T-helper 9 cell (primary cell): ENCODE measurements around the gene SLC1A1.

Experiments used
- DNase-seq: peaks from one replicate; pipeline ENCODE4 v3.0.0-alpha.2; 2020
- total RNA-seq, 2 donors: gene quantifications; one replicate each; lab custom pipeline; 2026; lab: John Stamatoyannopoulos, UW

Gene SLC1A1
- 0 to 1.0 reads per million in 2 donors for total RNA-seq

DNA sequence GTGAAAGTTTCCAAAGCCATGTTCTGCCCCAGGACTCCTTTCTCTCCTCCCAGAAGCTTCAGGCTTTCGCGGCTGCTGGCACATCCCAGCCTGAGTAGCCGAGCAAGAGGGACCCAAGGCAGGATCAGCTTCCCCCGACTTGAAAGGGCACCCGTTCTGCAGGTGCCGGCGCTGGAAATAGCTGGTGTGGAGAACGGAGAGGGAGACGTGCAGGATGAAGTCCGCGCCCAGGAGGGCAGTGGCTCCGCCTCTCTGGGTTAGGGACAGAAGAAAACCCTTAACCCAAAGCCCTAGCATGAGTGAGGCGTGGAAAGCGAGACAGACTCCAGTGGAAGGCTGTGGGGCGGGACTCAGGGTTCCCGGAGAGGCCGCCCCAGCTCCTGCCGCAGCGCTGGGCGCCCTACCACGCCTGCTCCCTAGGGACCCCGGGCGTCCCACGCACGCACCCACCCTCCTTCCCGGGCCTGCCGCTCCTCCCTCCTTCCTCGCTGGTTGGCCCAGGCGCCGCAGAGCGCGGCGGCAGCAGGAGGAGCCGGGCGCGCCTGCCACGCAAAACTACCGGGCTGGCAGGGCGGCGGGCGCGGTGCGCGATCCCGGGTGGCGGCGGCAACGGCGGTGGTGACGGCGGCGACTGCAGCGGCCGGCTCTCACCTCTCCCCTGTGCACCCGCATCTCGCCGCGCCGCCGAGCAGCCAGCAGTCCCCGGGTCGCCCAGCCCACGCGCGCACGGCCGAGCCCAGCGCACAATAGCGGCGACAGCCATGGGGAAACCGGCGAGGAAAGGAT is at the start of gene SLC1A1:
TSS of gene SLC1A1 (plus strand) at position 550 of the 786 bp plus-strand sequence. CDS start at position 762, 212 bp downstream.
- DNase-seq: no peak

DNA sequence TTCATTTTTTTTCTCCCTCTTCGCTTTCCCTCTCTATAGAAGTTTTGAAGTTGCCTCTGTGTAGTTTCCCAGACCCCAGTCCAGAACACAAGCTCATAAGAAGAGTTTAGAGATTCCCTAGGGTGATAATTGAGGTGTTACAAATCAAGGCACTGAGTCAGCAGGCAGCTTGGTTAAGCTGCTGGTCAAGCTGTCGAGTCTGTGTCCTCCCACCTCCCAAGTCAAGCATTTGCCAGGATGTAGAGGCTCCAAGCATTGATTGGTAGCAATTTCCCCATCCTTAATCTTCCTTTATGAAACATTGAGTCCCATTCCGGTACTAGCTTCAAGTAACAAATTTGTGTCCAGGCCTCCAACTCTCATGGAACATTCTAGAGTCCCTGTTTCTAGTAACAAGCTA is 47.5 kb upstream of the SLC1A1 start:
- DNase-seq: no peak

DNA sequence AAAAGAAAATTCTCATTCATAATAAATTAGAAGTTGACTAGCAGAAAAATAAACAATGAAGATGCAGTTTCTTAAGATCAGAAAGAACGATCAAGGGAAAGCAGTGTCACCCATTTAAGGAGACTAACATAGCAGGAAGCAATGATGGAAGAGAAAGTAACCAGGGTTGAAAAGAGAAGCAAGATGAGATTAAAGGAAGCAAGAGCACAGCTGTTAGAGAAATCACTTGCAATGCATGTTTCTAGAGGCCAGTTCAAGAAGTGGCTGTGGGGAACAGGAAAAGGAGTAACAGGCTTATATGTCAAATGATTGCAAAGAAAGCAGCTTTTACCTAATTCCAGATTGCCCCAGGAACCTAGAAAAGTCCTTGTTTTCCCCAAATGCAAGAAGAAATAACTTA is 46.8 kb upstream of the SLC1A1 start:
- no peak for DNase-seq

DNA sequence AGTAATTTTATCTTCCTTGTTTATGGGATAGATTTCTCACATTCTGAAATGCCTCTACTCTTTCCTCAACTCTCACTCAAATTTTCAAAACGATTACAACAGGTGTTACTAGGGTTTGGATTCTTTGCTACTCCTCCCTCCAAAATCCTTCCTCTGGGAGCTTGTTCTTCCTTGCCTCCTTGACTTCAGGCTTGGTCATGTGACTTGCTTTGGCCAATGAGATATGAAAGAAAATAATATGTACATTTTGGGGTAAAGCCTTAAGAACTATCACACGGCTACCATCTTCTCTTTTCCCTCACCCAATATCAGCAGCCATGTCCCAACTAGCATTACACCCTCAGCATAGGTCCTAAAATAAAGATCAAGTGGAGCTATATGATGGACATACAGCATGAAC is 28.8 kb upstream of the SLC1A1 start:
- no peak for DNase-seq

DNA sequence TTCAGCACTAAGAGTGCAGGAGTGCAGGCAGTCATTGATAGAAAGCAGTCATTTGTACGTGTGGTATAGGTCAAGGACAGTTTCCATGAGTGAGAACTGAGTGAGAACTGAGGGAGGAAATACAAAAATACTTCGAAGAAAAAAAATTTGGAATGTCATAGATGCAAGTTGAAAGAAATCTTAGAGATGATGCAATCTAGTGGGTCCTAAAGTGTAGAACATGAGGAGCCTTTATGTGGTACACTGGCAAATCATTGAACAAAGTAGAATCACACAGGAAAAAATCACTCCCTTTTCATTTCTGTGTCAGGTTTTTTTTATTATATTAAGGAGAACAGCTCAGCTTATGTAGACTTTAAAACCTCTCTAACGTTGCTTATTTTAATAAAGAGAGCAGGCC is 26.4 kb upstream of the SLC1A1 start:
- DNase-seq: no peak

DNA sequence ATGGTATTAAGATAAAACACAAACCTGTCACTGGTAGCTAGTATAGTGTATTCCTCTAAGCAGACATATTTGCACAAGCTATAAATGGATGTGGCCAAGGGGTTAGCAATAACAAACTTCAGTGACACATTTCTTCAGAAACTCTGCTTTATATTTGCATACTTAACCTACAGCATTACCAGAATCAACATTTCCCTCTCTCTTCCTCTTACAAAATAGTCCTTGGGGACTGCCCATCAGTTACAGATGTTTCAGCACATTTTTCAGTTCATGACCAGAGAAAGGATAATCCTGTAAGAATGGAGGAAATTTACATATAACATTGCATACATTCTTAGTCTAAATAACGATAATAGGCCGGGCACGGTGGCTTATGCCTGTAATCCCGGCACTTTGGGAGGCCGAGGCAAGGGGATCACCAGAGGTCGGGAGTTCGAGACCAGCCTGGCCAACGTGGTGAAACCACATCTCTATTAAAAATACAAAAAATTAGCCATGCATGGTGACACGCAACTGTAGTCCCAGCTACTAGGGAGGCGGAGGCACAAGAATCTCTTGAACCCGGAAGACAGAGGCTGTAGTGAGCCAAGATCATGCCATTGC is 25.3 kb upstream of the SLC1A1 start:
- no peak for DNase-seq

DNA sequence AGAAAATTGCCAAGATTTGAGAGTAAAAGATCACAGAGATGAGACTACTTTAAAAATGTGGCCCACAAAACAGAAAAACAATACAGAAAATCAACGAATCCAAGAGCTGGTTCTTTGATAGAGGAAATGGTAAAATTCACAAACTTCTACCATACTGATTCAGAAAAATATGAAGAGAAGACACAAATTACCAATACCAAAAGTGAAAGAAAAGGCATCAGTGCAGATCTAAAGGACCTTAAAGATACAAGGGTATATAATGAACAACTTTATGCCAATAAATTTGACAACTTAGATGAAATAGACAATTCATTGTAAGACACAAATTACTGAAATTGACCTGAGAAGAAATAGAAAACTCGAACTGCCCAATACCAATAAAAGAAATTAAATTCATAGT is 24.4 kb upstream of the SLC1A1 start:
- DNase-seq: no peak

DNA sequence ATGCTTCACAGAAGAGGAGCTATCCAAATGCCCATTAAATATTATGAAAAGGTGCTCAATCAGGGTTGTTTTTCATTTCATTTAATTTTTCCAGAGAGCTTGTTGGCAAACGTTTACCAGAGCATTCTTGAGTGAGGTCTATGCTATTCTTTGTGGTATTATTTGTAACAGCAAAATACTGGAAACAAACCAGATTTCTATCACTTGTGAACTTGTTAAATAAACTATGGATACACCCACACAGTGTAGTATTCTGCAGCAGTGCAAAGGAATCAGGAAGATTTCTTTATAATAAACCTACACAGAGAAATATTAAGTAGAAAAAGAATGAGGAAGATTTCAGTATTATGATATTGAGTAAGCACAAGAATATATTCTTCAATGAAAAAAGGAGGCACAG is 15.0 kb upstream of the SLC1A1 start:
- DNase-seq: no peak

DNA sequence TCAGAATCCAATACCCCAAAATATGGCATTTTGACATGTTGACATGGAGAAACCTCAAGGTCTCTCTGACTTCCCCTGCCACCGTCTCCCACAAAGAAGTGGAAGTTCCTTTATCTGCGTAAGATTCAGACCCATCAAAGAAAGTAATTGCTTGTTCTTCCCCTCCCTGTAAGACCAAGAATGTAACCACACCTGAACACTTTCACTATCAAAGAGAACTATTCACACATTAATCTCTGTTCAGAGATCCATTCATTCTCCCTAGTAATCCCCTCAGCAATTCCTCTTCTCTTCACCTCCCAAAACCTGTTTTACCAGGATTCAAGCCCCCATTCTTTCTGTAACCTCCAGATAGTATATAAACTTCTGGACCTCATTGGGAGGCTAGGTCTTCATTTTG is 4.1 kb upstream of the SLC1A1 start:
- no peak for DNase-seq

DNA sequence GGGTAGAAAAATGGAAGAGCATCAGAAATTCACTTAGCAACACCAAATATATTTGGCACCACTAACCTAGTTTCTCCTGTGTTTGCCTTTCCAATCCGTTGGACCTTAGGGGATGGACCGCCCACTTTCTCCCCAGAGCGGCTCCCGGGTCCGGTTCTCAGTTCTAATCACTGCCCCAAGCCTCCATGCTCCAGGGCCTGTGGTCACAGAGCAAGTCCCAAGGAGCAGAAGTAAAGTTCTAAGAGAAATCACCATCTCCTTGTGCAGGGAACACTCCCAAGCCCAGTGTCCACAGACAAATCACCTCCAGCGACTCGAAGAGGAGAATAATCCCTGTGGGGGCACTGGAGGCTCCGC is 728 bp upstream of the SLC1A1 start:
- no peak for DNase-seq

DNA sequence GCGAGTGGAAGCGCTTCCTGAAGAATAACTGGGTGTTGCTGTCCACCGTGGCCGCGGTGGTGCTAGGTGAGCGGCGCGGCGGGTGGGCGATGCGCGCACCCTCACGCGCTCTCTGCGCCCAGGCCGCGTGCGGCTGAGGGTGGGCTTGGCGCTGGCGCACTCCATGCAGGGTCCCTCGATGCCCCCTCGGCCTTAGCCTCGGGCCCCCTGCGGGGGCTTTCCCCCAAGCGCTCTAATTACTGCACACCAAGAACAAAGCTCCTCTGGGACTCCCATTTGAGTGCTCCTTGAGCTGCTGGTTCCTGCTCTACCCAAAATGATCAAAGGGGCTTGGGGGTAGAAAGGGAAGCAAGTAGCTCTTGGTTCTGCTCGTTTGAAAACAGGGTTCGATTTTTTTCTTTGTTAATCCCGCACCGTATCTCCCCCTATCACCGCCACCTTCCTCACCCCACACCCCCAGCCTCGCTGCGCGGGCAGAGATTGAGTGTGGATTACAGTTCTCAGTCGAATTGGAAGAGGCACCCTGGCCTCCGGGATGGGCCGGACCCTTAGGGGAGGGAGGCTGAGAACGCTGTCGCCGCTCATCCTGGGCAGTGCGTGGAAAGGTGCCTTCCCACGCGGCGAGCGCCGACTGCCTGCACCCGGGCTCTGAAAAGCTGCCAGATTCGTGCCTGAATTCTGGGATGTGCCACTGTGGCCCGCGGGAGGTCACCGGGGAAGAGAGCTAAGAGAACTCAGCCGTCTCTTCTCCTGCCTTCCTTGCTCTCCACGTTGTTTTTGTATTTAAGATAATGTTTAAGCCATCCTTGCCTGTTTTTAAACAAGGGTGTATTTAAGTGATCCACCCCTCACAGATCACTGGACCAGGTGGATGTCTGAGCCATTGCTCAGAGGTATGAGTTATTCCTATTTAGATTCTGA is 697 bp downstream of the SLC1A1 start:
- DNase-seq: no peak

DNA sequence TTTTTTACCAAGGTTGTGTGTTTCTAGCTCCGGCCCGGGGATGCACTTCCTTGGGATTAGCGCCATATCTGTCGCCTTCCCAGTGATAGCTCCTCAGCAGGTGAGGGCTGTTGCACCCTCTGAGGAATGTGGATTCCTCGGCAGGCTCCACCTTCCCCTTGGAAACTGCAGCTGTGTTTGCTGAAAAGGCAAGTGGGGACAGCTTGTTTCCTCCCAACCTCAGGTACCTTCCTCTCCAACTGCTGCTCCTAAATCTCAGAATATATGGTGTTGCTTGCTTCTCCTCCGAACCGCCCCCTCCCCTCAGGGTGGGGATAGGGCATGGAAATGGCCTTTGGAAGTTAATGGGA is 1.3 kb downstream of the SLC1A1 start:
- DNase-seq: no peak

DNA sequence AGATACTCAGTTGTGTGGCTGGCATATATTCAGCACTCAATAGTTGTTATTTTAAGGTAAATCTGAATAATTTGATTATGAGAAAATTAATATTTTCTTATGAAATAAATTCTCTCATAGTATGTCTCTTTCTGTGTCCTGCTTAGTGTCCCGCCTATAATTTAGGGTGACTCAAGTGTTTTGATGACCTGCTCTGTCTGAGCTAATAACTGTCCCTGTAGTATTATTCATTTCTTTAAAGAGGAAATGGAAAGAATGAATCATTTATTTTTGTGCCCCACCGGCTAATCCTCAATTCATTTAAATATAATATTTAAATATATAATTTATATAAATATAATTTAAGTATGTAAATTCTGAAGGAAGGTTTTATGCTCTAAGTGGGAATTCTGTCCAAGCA is 4.1 kb downstream of the SLC1A1 start:
- no peak for DNase-seq

DNA sequence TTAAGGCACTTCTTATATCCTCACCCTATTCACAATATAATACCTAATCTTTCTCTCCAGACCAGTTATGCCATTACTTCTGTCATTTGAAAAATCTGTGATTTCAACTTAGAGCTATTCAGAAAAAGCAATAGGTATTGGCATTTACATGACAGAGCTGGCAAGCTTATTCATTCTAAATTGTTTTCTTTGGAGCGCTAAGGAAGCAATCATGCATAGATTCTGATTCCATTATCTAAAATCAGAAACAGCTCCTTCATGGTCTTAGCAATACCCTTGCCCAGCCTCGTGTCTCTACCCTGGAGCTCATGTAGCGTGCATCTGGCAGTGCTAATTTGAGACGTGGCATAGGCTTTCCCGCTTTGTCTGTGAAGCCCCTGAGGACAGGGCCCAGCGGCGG is 4.5 kb downstream of the SLC1A1 start:
- no peak for DNase-seq

DNA sequence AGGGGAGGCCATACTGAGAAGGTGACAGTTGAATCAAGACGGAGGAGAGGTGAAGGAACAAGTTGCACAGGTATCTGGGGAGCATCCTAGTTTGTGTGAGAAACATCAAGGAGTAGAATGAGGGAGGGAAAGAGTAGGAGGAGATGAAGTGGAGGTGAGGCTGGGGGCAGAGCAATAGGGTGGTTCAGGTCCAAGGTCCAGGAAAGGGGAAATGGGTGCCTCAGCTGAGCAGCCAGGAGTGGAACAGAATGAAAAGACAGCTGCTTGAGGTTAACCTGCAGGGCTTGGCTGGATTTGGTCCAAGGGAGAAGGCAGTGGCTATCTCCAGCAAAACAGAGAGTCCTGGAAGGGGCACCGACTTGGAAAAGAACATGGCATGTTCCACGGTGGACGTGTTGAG is 5.3 kb downstream of the SLC1A1 start:
- DNase-seq: no peak

DNA sequence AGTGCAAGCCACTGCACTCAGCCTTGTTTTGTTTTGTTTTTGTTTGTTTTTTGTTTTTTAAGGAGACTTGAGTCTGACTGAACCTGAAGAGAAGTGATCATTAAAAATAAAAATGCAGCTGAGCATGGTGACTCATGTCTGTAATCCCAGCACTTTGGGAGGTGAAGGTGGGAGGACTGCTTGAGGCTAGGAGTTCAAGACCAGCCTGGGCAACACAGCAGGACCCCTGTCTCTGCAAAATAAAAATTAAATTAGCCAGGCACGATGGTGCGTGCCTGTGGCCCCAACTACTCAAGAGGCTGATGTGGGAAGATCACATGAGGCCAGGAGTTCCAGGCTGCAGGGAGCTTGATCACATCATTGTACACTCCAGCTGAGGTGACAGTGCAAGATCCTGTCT is 6.2 kb downstream of the SLC1A1 start:
- DNase-seq: no peak

DNA sequence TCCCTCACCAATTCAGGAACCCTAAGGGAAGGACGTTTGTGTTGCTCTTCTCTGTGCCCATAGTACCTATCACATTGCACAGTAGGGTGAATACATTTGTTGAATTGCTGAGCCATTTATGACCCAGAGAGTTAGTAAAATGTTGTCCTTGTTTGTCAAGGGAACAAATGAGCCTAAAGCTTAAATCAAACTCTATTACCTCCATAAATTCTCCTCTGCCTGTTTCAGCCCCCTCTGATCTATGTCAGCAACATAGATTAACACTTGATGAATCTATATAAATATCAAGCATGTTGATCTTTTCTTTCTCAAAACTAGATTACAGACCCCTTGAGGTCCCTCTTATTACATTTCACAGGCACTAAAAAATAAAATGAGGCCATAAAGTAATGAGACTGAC is 7.1 kb downstream of the SLC1A1 start:
- DNase-seq: no peak

DNA sequence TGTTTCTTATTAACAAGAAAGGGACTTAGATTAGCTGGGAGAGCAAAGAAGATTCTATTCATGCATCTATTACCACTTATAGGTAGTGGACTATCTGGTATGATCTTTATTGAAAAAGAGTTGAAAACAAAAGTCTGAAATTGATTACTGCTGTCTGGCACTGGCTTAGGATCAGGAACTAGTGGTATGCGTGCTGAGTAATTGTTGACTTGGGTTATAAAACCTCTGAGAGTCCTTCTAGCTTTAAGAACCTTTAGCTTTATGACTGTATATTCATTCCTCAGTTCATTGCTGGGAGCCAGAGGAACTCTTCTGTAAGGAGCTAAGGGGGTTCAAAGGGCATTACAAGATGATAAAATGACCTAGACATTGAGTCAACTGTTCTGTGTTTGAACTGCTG is 7.6 kb downstream of the SLC1A1 start:
- no peak for DNase-seq

DNA sequence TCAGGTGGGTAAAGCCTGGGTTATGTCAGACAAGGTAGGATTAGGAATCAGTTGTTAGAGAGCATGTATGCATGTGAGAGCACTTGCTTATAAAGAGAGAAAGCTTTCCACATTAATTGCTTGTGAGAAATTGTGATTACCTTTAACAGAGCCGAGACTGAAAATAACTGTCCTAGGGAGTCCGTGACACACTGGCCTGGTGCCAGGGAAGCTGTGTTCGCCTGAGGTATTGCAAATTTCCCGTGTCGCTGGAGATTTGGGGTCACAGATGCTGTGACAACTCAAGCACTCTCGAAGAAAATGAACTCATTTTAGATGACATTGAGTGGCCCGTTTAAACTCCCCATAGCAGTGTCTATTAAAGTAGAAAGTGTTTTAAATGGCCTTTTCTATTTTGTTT is 9.6 kb downstream of the SLC1A1 start:
- DNase-seq: no peak

DNA sequence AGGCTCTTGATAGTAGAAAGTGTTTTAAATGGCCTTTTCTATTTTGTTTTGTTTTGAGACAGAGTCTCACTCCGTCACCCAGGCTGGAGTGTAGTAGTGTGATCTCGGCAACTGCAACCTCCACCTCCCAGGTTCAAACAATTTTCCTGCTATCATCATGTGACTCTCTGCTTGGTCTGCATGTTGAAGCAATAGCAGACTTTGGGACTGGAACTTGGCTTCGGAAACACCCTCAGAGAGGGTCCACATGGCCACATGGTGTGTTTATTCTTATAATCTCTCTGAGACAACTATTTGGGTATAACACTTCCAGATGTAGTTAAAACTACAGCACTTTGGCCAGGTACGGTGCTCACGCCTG is 10.9 kb downstream of the SLC1A1 start:
- no peak for DNase-seq

DNA sequence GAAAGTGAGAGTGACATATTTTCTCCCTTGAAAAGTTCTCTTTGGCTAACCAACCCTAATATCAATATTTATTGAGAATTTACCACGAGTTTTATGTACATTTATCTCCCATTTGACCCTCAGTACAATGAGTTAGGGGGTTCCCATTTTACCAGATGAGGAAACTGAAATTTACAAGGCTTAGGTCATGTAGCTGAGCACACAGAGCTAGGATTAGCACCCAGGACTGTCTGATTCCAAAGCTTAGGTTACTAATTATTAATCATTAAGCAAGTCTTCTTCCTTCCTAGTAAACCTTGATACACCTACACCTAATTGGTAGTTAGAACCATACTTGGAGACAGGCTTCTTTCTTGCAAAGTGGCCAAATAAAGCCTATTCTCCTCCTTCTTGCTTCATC is 12.2 kb downstream of the SLC1A1 start:
- DNase-seq: no peak

DNA sequence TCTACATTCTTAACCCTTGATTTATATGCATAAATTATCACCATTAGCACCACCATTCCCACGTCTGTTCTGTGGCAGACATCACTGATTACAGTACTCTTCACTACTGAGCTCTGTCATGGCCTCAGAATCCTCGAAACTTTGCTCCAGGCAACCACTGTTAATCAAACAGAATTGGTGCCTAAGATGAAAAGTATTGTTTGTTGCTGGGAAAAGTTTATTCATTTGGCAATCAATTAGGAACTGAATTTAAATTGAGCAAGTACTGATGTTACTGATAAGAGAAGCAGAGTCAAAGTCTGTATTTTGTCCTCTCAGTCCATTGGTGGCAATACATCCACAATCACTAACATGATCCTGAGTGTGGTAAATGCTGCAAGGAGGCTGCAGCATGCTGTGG is 12.8 kb downstream of the SLC1A1 start:
- no peak for DNase-seq

DNA sequence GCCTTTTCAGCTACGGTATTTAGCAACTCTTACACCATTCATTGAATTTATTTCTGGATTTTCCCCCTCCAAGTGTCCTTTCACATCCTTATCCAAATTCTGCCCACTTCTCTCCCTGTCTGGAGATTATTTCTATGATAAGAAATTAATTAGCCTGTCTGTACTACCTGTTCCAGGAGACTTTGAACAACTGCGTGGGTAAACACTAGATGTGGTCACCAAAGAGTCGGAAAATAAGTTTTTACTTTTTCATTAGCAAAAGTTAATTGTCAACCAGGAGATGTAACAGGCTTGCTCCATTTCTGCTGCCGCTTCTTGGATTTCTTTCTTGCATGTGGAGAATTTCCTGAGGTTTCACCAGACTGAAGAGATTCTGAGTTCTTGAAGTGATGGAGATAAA is 14.0 kb downstream of the SLC1A1 start:
- DNase-seq: no peak

DNA sequence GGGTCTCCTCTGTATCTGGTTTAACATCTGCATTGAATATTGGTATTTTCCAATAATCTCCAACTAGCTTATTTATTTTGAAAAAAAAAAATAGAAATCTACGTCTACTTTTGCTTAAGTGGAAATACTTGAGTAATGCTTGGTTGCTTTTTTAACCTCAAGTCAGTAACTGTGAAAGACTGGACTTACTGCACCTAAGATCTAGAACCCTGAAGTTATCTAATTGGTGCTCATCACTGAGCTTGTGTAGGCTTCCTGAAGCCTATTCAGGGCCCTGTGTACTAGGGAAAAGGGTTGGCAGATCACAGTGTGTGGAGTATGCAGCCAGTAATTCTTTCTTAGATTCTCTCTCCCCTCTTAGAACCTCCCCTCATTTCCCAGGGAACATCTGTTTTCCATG is 16.2 kb downstream of the SLC1A1 start:
- no peak for DNase-seq
